ENCODE results near the gene GEMIN2. TPM values are rescaled to one million over a fixed set of nuclear protein-coding genes. Genes with fewer than 3 reads are reported as not detected.
"Not testable (repeated sequence)": the region's sequence is repeated elsewhere in the genome, so short reads cannot be mapped to it uniquely, and the experiment has no call there.

Gene GEMIN2, protein sequence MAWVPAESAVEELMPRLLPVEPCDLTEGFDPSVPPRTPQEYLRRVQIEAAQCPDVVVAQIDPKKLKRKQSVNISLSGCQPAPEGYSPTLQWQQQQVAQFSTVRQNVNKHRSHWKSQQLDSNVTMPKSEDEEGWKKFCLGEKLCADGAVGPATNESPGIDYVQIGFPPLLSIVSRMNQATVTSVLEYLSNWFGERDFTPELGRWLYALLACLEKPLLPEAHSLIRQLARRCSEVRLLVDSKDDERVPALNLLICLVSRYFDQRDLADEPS
- total RNA-seq: 17.0 TPM

DNA sequence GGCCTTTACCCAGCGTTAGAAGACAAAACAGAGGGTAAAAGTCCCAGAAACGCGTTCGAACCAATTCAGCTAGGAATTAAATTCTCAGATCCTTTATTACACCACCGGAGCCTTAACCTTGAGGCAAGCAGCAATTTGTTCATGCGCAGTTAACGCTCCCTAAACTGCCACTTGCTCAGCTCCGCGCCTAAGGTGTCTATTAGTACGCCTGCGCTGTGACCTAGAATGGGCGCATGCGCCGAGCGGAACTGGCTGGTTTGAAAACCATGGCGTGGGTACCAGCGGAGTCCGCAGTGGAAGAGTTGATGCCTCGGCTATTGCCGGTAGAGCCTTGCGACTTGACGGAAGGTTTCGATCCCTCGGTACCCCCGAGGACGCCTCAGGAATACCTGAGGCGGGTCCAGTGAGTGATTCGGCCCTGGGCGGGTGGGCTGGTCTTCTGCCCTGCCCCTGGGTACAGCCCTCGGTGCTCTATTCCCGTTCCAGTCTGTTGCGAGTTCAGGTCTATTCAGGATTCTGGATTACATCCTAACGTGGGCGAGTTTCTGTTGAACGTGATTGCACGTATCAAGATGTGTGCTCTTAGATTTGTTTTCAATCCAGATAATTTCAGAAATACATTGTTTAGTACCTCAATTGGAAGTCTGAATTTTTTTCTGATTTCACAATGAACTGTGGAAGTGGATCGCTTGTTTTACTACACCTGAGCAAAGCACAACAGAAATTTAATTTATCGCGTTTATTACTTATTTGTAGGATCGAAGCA lies at the start of gene GEMIN2:
TSS of gene GEMIN2 (plus strand) at position 251 of the 766 bp plus-strand sequence. CDS start at position 267, 16 bp downstream.
- DNase-seq (ENCODE audit: low read depth in 2 of 3, low spot score in 2 of 3): peak; percentile 94 to 98 (median 94)

DNA sequence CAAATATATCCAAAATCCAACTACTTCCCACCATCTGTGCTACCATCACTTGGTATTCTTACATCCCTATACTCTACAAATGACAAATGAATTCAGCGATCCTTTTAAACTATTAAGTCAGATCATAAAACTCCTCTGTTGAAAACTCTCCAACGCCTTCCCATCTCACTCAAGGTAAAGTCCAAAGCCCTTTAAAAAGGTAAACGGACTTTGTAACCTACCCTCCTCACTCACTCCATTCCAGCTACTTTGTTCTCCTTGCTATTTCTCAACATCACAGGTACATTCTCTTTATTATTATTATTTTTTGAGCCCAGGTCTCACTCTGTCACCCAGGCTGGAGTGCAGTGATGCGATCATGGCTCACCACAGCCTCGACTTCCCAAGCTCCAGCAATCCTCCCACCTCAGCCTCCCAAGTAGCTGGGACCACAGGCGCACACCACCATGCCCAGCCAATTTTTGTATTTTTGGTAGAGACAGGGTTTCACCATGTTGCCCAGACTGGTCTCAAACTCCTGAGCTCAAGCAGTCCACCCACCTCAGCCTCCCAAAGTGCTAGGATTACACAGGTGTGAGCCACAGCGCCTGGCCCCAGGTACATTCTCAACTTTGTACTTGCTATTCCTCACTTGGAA lies 44.8 kb upstream of the GEMIN2 start:
- not testable (repeated sequence) for DNase-seq (ENCODE audit: low read depth in 2 of 3, low spot score in 2 of 3)

DNA sequence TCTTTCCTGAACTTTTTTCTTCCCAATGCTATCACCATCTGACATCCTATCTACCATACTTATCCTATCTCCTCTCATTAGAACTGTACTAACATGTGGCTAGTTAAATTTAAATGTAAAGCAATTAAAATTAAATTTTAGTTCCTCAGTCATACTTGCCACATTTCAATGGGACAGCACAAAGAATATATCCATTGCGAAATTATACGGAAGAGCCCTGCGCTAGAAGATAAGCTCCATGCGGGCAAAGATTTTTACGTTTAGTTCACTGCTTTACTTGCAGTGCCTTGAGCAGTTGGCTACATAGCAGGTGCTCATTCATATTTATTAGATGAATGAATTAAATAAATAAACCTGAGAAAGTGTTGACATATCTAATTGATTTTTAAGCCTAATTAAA lies 44.2 kb upstream of the GEMIN2 start:
- no peak for DNase-seq (ENCODE audit: low read depth in 2 of 3, low spot score in 2 of 3)

DNA sequence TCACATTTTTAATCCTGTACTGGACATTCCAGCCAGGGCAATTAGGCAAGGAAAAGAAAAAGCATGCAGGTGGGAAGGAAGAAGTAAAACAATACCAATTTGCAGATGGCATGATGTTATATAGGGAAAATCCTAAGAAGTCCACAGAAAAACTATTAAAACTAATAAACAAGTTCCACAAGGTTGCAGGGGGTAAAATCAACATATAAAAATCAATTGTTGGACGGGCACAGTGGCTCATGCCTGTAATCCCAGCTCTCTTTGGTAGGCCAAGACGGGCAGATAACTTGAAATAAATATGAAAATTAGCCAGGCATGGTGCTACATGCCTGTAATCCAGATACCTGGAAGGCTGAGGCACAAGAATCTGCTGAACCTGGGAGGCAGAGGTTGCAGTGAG lies 43.0 kb upstream of the GEMIN2 start:
- DNase-seq (ENCODE audit: low read depth in 2 of 3, low spot score in 2 of 3): no peak

DNA sequence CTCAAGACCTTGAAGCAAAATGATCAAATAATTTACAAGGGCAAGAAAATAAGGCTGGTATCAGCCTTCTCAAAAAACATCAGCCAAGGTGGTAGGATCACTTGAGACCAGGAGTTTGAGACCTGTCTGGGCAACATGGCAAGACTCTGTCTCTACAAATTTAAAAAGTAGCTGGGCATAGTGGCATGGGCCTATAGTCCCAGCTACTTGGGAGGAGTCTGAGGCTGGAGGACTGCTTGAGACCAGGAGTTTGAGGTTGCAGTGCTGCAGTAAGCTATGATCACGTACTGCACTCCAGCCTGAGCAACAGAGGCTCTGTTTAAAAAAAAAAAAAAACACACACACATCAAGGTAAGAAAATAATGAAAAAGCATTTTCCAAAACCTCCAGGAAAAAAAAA lies 33.2 kb upstream of the GEMIN2 start:
- no peak for DNase-seq (ENCODE audit: low read depth in 2 of 3, low spot score in 2 of 3)

DNA sequence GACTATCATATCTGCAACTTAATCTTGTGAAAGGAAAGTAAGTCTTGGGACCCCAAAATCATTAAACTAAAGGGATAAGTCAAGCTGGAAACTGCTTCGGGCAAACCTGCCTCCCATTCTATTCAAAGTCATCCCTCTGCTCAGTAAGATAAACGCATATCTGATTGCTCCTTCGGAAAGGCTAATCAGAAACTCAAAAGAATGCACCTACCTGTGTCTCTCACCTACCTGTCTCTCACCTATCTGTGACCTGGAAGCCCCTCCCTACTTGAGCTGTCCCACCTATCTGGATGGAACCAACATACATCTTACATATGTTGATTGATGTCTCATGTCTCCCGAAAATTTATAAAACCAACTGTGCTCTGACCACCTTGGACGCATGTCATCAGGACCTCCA lies 31.0 kb upstream of the GEMIN2 start:
- DNase-seq (ENCODE audit: low read depth in 2 of 3, low spot score in 2 of 3): no peak

DNA sequence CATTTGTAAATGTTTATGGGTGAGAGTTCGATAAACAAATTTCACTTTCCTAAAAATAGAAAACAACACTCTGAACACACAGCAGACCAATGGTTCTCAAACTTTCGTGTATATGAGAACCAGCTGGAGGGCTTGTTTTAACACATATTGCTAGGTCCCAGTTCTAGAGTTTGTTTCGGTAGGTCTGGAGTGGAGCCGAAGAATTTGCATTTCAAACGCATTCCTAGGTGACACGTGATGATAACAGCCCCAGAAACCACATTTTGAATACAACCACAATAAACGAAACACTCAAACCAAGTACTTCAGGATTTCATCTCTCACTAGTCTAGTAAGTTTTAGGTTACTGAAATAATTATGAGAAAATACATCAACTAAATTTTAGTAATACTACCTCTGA lies 28.2 kb upstream of the GEMIN2 start:
- no peak for DNase-seq (ENCODE audit: low read depth in 2 of 3, low spot score in 2 of 3)

DNA sequence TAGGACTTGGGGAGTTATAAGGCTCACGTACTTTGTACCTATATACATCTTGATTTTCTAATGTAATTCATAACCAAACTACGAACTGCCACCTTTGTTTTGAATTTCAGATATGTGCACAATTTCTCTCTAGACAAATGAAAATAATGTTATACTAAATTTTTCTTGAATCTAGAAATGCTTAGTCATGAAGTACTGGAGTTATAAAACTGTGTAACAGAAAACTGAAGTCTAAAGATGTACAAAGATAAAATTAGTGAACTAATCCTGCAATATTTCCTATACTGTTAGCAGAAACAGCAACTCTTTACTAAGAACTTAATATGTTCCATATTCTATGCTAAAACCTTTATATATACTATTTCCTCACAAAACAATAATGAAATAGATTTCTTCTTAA lies 26.6 kb upstream of the GEMIN2 start:
- DNase-seq (ENCODE audit: low read depth in 2 of 3, low spot score in 2 of 3): no peak

DNA sequence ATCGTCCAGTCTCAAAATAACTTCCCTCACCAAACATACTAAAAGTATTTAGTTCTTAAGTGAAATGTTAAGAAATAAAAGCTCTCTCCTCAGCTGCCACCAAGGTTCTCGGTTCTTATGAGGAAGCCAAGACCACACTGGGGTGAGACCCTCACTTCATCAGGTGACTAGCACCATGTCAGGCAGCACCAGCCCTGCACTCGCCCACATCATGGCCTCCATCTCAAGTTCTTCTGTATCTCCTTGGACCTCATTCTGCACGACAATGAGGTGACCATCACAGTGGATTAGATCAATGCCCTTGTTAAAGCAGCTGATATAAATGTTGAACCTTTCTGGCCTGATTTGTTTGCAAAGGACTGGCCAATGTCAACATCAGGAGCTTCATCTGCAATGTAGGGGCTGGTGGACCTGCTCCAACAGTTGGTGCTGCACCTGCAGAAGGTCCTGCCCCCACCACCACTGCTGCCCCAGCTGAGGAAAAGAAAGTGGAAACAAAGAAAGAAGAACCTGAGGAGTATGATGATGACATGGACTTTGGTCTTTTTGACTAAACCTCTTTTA lies 23.5 kb upstream of the GEMIN2 start:
- no peak for DNase-seq (ENCODE audit: low read depth in 2 of 3, low spot score in 2 of 3)

DNA sequence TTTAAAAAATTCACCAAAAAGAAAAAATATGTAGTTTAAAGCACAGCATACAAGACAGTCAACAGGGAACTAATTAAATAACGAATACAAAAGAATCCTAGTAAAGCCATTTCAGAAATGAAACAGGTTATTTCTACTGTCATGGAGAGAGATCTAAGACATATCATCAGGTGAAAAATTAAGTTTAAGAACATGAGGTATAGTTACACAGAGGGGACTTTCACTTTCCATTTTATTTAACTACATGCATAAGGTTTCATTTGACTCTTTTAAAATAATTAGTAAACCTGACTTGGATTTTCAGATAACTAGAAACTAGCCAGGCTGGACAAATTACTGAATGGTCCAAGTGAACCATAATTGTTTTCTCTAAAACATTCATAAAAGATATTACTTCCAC lies 22.4 kb upstream of the GEMIN2 start:
- no peak for DNase-seq (ENCODE audit: low read depth in 2 of 3, low spot score in 2 of 3)

DNA sequence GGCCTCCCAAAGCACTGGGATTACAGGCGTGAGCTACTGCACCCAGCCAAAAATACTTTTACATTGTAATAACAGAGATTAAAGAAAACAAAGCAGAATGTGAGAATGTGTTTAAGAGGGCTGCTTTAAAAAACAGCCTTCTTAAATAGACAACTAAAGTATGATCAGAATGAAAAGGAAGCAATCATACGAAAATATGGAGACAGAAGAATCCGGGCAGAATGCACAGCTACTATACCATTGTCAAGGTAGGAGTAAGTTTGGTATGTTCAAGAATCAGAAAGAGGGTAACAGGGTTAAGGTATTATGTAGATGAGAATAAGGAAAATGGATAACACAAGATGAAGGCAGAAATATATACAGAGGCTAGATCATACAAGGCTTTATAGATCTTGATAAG lies 19.6 kb upstream of the GEMIN2 start:
- DNase-seq (ENCODE audit: low read depth in 2 of 3, low spot score in 2 of 3): no peak

DNA sequence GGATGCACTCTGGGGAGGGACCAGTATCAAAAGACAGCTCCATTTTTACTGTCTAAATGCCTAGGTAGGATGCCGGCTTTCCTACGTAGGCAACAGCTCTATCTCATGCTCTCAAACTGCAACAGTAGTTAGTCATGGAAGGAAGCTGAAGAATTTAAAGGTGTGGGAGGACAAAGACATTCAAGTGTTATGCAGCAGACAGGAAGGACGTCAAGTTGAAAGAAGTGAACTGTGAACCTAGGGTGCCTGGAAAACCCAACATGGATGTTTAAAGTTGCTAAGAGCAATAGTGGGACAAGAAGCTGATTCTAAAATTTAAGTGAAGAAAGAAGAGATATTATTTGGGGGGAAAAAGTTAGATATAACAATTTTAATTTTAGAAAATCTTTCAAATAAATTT lies 17.0 kb upstream of the GEMIN2 start:
- DNase-seq (ENCODE audit: low read depth in 2 of 3, low spot score in 2 of 3): no peak

DNA sequence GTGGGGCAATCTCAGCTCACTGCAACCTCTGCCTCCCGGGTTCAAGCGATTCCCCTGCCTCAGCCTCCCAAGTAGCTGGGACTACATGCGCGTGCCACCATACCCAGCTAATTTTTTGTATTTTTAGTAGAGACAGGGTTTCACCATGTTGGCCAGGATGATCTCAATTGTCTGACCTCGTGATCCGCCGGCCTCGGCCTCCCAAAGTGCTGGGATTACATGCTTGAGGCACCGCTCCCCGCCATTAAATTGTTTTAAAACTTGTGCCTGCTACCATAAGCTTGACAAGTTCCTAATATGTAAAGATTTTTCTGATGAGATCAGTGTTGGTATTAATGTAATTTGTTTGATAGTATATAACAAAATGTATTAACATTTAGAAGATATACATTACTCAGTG lies 14.9 kb upstream of the GEMIN2 start:
- not testable (repeated sequence) for DNase-seq (ENCODE audit: low read depth in 2 of 3, low spot score in 2 of 3)

DNA sequence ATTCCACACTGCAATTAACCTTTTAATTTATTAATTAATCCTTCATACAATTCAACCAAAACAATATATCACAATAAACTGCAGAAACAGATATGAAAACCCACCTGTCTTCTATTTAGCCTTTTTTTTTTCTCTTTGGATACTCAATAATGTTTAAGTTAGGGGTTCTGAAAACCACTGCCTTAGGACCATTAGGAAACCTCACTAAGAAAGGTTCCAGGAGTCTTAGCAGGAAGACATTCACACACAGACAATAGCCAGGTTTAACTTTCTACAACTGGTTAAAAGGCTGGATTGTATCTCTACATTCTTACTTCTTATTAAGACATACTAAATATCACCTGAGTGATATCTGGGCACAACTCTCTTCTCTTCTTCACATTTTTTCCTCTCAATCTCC lies 14.4 kb upstream of the GEMIN2 start:
- no peak for DNase-seq (ENCODE audit: low read depth in 2 of 3, low spot score in 2 of 3)

DNA sequence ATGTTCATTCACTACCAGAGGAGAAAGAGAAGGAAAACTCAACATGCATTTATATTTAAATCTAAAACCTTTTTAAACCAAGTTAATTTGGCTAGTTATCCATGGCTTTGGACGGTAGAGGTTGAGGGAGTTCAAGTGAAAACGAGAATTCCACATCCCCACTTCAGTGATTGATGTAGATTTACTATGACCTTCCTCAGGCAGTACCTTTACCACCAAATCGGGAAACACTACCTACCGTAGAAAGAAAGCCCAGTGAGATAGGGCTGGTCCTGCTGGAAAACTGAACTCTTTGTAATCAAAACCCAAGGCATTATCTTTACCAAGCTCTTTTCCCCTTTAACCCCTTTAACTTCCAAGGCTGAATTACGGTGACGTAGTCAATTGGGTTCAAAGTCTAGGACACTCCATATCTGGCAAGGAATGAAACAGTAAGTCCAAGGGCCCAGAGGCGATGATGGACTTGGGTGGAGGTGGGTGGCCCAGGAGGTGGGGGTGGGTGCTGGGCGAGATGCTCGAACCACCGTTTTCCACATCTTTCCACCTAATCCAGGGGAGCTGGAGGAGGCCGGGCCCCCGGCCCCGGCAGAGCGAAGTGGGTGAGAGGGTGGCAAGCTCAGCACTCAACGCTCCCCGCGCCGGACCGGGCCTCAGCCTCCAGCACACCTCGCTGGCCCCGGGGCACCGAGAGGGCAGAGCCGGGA lies 11.7 kb upstream of the GEMIN2 start:
- DNase-seq (ENCODE audit: low read depth in 2 of 3, low spot score in 2 of 3): peak in 1 of 3 donors; percentile 9

DNA sequence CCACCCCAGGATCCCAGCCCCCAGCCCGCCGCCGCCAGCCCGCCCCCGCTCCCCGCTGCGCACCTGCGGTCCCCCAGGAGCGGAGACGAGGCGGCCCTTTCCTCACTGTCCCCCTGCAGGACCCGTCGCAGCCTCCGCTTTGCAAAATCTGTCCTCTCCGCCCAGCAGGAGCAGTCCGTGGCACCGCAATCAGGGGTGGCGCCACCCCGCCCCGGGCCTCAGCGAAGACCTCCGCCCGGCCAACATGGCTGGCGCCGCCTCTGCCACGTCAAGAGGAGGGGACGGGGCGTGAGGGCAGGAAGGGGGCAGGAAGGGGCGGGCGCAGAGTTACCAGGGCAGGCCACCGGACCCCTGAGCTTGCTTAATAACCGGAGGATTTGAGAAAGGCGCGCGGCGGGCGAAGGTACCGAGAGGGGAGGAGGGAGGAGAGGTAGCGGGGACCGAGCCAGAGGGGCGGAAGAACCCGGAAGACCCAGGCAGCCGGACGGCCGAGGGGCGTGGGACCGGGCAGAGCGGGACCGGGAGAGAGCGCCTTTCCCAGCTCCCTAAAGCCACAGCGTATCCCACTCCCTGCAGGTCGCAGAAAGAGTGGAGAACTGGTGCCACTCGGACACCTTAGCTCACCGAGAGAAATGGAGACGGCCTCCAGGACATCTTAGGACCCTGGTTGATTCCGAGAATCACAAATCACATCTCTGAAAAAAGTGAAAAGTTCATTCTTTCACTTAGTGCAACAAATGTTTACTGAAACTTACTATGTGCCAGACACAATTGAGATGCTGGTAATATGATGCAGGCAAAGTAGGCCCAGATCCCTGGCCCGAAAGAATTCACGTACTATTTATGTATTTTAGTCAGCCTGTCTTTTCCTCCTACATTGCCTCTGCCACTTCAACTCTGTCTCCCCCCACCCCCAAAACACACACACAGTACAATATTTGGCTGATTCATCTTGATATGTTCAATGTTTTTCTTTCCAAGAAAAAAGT lies 10.9 kb upstream of the GEMIN2 start, which contains the start of gene SEC23A:
TSS of gene SEC23A (minus strand) at position 267 of the 989 bp plus-strand sequence. CDS start 7,117 bp downstream, outside the sequence.
- peak; percentile 42 to 95 (median 90) for DNase-seq (ENCODE audit: low read depth in 2 of 3, low spot score in 2 of 3)

DNA sequence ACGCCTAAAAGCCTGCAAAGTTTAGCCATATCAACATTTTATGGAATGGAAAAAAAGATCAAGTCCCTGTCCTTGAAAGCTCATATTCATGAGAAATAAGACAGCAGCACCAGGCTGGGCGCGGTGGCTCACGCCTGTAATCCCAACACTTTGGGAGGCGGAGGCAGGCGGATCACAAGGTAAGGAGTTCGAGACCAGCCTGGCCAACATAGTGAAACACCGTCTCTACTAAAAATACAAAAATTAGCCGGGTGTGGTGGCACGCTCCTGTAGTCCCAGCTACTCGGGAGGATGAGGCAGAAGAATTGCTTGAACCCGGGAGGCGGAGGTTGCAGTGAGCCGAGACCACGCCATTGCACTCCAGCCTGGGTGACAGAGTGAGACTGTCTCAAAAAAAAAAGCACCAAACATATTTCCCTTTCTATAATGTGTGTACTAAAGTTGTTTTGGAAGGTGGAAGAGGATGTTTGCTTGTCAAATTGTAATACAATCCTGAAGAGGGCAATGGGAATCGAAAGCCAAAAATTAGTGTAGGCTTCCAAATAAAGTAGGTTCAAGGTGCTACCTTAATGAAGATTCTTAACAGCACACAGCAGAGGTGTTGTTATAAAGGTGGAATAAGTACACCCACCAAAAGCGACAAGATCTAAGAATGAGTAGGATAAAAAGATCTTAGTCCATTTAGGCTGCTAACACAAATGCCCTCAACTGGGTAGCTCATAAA lies 9.9 kb upstream of the GEMIN2 start:
- DNase-seq (ENCODE audit: low read depth in 2 of 3, low spot score in 2 of 3): not testable (repeated sequence)

DNA sequence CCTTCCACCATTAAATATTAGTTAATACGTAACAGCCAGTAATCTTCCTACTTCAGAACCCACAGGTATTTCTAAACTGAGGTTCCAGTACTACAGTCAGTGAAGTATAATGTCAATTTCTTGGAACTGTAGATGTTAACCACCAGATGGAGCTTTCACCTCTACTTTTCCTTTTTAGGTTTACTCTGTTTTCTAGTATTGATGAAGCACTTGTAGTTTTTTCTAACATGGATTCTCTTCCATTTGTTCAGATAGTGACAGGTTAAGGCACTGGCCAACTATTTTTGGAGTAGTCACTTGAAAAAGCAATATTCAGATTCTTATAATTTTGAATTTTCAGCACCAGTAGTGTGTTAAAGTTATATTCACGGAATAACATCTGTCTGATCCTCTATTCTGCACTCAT lies 6.5 kb upstream of the GEMIN2 start:
- peak in 2 of 3 donors; percentile 22 to 57 for DNase-seq (ENCODE audit: low read depth in 2 of 3, low spot score in 2 of 3)

DNA sequence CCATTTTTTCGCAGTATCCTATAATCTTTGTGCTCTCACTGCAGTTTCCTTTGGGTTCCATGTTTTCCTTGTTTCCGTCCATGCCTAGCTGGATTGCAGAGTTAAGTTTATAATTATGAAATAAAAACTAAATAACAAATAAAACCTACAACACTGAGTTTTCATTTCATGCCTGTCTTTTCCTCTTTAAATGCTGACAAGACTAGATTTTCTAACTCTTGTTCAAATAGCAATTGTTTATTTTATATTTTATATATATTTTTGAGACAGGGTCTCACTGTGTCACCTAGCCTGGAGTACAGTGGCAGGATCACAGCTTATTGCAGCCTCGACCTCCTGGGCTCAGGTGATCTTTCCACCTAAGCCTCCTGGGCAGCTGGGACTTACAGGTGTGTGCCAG lies 5.3 kb upstream of the GEMIN2 start:
- no peak for DNase-seq (ENCODE audit: low read depth in 2 of 3, low spot score in 2 of 3)

Measured in hematopoietic multipotent progenitor cell (in vitro differentiated cells).